Thyroid gland (tissue), 4 donors: Measurements from ENCODE around the gene PPP1R12A.

Experiments used
- POLR2A ChIP-seq, 2 donors: fragments of 450-650 bp; IDR thresholded peaks; one replicate each; pipeline ENCODE4 v1.6.1; 2017; ENCODE audit warnings: antibody characterized with exemption in 2 of 2, mild to moderate bottlenecking in 2 of 2, moderate library complexity in 1 of 2
- TF ChIP-seq, protein P1 (sequence below), 6 experiments: fragments of 200-600 bp in 3 of 6; fragments of 450-650 bp in 3 of 6; sonication (generic) in 3 of 6; IDR thresholded peaks; one replicate each; pipeline ENCODE4 v1.5.1; 2016 to 2019; ENCODE audit warnings: antibody characterized with exemption in 6 of 6, mild to moderate bottlenecking in 2 of 6, inconsistent platforms in 1 of 6, moderate library complexity in 1 of 6

DNA sequence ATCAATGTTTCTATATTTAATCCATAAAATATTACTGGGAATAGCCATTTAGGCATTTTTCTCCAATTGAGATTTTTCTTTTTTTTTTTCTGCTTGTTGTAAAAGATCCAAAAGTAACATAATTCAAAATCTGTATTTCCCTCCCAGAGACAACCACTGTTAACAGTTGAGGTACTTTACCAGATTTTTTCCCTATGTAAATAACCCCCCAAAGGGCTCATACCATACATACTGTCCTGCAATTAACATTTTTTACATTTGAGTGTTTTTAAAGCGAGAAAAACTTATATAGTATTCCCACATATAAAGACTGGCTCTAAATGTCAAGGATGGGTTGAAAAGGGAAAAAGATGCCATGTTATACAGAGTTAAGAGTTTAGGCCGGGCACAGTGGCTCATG lies 18.1 kb downstream of the PPP1R12A start:
- TF ChIP-seq, protein P1, sequence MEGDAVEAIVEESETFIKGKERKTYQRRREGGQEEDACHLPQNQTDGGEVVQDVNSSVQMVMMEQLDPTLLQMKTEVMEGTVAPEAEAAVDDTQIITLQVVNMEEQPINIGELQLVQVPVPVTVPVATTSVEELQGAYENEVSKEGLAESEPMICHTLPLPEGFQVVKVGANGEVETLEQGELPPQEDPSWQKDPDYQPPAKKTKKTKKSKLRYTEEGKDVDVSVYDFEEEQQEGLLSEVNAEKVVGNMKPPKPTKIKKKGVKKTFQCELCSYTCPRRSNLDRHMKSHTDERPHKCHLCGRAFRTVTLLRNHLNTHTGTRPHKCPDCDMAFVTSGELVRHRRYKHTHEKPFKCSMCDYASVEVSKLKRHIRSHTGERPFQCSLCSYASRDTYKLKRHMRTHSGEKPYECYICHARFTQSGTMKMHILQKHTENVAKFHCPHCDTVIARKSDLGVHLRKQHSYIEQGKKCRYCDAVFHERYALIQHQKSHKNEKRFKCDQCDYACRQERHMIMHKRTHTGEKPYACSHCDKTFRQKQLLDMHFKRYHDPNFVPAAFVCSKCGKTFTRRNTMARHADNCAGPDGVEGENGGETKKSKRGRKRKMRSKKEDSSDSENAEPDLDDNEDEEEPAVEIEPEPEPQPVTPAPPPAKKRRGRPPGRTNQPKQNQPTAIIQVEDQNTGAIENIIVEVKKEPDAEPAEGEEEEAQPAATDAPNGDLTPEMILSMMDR (IDR thresholded peaks at IDR 0.05) = no peak
- no peak for TF ChIP-seq POLR2A (IDR thresholded peaks at IDR 0.05)
